ENCODE data around the gene CEL. TPM values are rescaled to one million over a fixed set of nuclear protein-coding genes. Genes with fewer than 3 reads are reported as not detected.

CEL gene
- total RNA-seq, 1 donor from 2014 or later = 0.75 TPM

DNA sequence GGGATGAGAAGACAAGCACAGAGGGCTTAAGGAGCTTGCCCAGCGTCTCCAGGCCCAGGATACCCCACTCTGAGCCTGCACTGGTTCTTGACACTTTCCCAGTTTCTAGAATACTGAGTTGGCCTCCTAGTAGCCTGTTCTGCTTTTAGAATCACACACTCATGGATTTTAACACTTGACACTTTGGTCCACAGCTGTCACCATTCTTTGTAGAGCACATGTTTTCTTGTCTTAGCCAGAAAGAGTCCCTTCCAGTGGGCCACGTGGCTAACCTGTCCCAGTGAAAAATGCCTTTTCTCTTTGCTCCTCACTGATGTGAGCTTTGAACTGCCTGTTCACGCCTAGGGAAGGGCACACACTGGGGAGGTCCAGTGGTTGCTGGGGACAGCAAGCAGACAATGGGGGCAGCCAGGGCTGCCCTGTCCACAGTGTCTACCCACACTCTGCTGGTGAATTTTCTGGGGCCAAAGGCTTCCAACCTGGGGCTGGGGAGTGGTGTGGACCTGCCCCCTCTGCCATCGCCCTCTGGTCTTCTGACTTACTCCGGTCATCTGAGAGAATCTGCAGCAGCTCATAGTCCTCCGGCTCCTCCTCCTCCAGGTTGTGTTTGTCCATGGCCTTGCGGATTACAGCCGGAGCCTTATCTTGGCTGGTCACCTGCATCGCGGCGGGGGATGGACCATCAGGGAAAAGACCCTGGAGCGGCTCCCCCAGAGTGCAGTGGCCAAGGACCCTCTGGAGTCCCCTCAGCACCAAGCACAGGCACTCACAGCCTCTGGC is 38.1 kb downstream of the CEL start:
- TF ChIP-seq, protein P1, sequence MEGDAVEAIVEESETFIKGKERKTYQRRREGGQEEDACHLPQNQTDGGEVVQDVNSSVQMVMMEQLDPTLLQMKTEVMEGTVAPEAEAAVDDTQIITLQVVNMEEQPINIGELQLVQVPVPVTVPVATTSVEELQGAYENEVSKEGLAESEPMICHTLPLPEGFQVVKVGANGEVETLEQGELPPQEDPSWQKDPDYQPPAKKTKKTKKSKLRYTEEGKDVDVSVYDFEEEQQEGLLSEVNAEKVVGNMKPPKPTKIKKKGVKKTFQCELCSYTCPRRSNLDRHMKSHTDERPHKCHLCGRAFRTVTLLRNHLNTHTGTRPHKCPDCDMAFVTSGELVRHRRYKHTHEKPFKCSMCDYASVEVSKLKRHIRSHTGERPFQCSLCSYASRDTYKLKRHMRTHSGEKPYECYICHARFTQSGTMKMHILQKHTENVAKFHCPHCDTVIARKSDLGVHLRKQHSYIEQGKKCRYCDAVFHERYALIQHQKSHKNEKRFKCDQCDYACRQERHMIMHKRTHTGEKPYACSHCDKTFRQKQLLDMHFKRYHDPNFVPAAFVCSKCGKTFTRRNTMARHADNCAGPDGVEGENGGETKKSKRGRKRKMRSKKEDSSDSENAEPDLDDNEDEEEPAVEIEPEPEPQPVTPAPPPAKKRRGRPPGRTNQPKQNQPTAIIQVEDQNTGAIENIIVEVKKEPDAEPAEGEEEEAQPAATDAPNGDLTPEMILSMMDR (IDR thresholded peaks at IDR 0.05) = no peak
- ATAC-seq (no peak), DNase-seq (peak; percentile 59)
- no peaks in the 10 kb centered on the region for H3K4me1 ChIP-seq
- H3K4me3 ChIP-seq = no peak overlapping the region
- H3K9me3 ChIP-seq = no peaks in the 10 kb centered on the region
- peaks cover 76% of the 10 kb centered on the region for H3K36me3 ChIP-seq
- intact Hi-C loops (cut with DNase I) = no loop called here
- no peak overlapping the region for H3K27ac ChIP-seq
- H3K27me3 ChIP-seq = no peaks in the 10 kb centered on the region

DNA sequence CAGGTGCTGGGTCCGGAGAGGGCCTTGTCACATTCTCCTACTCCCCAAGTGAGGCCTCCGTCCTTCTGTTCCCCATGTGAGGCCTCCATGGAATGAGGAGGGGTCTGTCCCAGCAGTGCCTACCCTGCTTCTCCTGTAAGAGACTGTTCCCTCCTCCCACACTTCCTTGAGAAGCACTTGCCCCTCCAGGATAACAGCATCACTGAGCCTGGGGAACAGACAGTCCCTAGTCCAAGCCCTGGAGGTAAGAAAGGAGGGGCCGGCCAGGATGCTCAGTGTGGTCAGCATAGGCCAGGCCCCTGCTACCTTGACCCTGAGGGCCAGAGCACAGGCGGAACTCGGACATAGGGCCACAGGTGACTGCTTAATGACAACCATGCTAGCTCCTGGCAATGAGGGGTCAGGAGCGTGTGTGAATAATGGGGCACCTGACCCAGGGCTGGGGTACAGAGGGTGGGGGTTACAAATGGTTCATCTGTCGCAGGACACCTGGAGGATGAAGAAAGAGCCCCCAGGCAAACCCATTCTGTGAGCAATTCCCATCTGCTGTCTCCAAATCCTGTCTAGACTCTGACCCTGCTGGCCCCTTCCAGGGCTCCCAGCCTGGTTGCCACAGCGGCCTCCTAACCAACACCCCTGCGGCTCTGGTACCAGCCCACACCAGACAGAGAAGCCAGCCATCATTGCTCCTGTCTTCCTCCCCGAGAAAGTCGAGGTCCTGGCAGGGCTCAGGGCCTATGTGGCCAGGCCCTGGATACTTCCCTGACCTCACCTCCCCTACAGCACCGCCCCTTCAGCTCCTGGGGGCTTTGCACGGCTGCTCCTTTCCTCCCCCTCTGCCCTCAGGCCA is 39.0 kb downstream of the CEL start:
- DNase-seq (peak; percentile 52), ATAC-seq (no peak)
- TF ChIP-seq, protein P1 (IDR thresholded peaks at IDR 0.05) = no peak
- no peak overlapping the region for H3K27ac ChIP-seq
- no peaks in the 10 kb centered on the region for H3K9me3 ChIP-seq
- intact Hi-C loops (cut with DNase I) = no loop called here
- peaks cover 82% of the 10 kb centered on the region for H3K36me3 ChIP-seq
- H3K4me1 ChIP-seq = no peaks in the 10 kb centered on the region
- no peaks in the 10 kb centered on the region for H3K27me3 ChIP-seq
- no peak overlapping the region for H3K4me3 ChIP-seq

DNA sequence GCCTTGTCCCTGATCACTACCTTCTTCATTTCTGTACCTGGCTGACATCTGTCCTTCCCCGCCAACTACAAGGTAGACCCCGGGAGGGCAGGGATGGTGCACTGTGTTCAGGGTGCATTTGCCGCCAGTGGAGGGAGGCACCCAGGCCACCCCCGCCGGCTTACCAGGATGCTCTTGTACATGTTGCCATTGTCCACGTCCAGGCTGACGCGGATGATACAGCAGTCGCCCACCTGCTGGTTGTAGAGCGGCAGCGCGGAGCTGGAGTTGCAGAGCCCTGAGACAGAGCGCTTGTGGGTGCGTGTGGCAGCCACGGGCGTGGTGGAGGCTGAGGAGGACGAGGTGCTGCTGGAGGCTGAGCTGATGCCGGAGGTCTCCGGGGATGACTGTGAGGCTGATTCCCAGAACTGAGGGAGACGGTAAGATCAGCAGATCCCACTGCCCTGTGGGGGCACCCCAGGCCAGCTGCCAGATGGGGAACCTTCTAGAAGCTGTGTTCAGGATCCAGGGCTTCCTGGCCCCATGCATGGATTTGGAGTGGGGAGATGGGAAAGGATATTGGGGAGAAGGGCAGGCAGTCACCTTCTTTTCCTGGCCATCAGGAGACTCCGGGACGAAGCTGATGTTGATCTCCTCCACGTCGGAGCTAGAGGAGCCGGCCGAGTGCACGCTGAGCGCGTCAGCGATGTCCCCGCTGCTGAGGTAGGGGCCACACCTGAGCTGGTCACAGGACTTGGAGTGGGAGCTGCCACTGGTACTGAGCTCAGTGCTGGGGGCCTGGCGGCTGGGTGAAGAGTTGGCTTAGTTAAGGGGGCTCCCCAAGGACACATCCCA is 39.8 kb downstream of the CEL start:
- Histone ChIP-seq H3K36me3 (peaks cover 90% of the 10 kb centered on the region), H3K27me3 (no peaks in the 10 kb centered on the region), H3K9me3 (no peaks in the 10 kb centered on the region), H3K4me3 (no peak overlapping the region), H3K27ac (no peak overlapping the region), H3K4me1 (no peaks in the 10 kb centered on the region)
- DNase-seq = peak; percentile 60
- TF ChIP-seq, protein P1 (IDR thresholded peaks at IDR 0.05) = no peak
- intact Hi-C loops (cut with DNase I) = loop anchor here (2.0 kb wide), 1 partner anchor 45 kb away; no protein-coding TSS in a partner anchor
- ATAC-seq = no peak

DNA sequence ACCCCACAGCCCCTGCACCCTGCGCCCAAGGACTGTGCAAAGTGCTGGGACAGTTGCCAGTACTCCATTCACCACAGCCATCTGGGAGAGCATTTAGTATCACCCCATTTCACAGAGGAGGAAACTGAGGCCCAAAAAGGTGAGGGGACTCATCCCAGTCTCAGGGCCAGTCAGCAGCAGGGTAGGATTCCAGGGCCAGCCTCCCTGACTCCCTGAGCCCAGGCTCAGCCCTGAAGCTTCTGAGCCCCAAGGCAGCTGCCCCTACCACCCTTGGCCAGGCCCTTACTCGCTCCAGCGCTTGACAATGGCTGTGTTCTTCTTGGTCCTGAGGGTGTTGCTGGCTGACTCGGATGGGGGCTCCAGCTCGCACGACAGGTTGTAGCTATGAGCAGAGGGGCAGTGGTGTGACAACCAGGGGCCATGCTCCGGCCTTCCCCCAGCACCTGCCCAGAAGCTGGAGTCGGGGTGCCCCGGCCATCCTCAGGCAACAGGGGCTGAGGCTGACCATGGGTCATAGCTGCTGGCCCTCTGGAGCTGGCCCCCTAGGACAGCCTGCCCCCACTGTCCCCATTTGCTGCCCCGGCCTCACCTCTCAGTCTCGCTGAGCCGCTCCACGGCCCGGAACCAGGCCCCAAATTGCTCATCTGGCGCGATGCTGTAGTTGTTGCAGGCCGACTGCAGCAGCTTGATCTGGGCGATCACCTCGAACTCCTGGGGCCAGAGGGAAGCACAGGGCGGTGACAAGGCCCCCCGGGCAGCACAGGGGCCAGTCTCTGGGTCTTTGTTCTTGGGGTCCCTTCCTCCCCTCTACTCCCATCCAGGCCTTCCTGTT is 40.6 kb downstream of the CEL start:
- Histone ChIP-seq H3K27ac (no peak overlapping the region), H3K27me3 (no peaks in the 10 kb centered on the region), H3K9me3 (no peaks in the 10 kb centered on the region), H3K4me3 (no peak overlapping the region), H3K36me3 (peaks cover 95% of the 10 kb centered on the region), H3K4me1 (no peaks in the 10 kb centered on the region)
- intact Hi-C loops (cut with DNase I) = loop anchor here (2.0 kb wide), 1 partner anchor 44 kb away; no protein-coding TSS in a partner anchor
- TF ChIP-seq, protein P1 (IDR thresholded peaks at IDR 0.05) = no peak
- peak; percentile 58 for DNase-seq
- no peak for ATAC-seq

All from upper lobe of right lung (tissue), 1 donor.